Measurements from ENCODE around the gene RPL22L1.
"Not testable (repeated sequence)": the region's sequence is repeated elsewhere in the genome, so short reads cannot be mapped to it uniquely, and the experiment has no call there.

DNA sequence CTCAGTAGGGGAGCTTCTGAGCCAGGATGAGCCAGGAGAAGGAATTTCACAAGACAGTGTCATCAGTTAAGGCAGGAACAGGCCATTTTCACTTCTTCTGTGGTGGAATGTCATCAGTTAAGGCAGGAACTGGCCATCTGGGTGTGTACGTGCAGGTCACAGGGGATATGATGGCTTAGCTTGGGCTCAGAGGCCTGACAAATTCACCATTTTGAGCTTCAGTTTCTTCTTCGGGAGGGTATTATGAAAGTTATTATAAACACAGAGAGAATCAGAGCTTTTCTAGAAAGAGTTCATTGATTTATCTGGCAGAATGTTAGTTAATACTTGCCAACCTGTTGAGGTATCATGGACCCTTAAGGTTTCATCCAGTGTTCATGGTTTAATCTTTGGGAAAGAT, 46.4 kb downstream of the RPL22L1 start:
- TF ChIP-seq, protein P1, sequence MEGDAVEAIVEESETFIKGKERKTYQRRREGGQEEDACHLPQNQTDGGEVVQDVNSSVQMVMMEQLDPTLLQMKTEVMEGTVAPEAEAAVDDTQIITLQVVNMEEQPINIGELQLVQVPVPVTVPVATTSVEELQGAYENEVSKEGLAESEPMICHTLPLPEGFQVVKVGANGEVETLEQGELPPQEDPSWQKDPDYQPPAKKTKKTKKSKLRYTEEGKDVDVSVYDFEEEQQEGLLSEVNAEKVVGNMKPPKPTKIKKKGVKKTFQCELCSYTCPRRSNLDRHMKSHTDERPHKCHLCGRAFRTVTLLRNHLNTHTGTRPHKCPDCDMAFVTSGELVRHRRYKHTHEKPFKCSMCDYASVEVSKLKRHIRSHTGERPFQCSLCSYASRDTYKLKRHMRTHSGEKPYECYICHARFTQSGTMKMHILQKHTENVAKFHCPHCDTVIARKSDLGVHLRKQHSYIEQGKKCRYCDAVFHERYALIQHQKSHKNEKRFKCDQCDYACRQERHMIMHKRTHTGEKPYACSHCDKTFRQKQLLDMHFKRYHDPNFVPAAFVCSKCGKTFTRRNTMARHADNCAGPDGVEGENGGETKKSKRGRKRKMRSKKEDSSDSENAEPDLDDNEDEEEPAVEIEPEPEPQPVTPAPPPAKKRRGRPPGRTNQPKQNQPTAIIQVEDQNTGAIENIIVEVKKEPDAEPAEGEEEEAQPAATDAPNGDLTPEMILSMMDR (IDR thresholded peaks at IDR 0.05), result not testable (repeated sequence)
- TF ChIP-seq EP300, POLR2A, POLR2AphosphoS5 (IDR thresholded peaks at IDR 0.05): not testable (repeated sequence)
